Mucosa of descending colon (tissue), 3 donors: ENCODE results near the gene TRMT1. TPM values are rescaled to one million over a fixed set of nuclear protein-coding genes. Genes with fewer than 3 reads are reported as not detected.

Experiments
- ATAC-seq: fragments of 200-7000 bp; cut with Tn5 transposase; one replicate; pipeline ENCODE4 v1.9.1; 2020; ENCODE audit warnings: mild to moderate bottlenecking, moderate library complexity
- DNase-seq, 3 donors: peaks; one replicate each; pipeline ENCODE4 v3.0.0-alpha.2; 2020
- H3K36me3 ChIP-seq: fragments of 200-600 bp; one replicate; pipeline ENCODE4 v1.8.0; 2021; ENCODE audit warnings: low read depth, mild to moderate bottlenecking
- H3K4me1 ChIP-seq: fragments of 200-600 bp; one replicate; pipeline ENCODE4 v1.8.0; 2021; ENCODE audit warnings: low read depth, mild to moderate bottlenecking
- H3K4me3 ChIP-seq: fragments of 200-600 bp; one replicate; pipeline ENCODE4 v1.8.0; 2021; ENCODE audit warnings: mild to moderate bottlenecking
- H3K9me3 ChIP-seq: fragments of 200-600 bp; one replicate; pipeline ENCODE4 v1.8.0; 2021; ENCODE audit warnings: mild to moderate bottlenecking
- CTCF ChIP-seq: fragments of 200-600 bp; IDR thresholded peaks from one replicate; pipeline ENCODE4 v1.8.0; 2022; ENCODE audit warnings: antibody characterized with exemption, mild to moderate bottlenecking
- intact Hi-C, 2 donors: fragments of 100-400 bp; cut with DNase I in 1 of 2; cut with micrococcal nuclease in 1 of 2; formaldehyde crosslinking; loops; one replicate each; pipeline versions ENCODE4 v1.11.0 to v1.11.1; 2022; cut with DNase I, micrococcal nuclease
- total RNA-seq, 3 donors: library from RNA; stranded (reverse); fragmentation: NEBNext Ultra II Directional in 2 of 3; extraction: Animal tissue kit (Norgen Biotek cat#: 25700) in 2 of 3; gene quantifications; one replicate each; pipeline versions ENCODE4 v1.2.1 to v1.2.4, GENCODE V29; 2021 to 2023
- donor health status: DM: no; HTN: no; CAD: no; lungs with moderate emphysema.
- donor health status: DM: no; HTN: no; CAD: no.
- donor health status: DM: no; HTN: yes; CAD: no.

The TRMT1 gene
- total RNA-seq, 3 donors from 2014 or later, result 26.6 to 37.9 (median 30.0) TPM

- no peak for TF ChIP-seq CTCF
- intact Hi-C loops, result no loop called here
- H3K36me3 ChIP-seq, result no peaks in the 10 kb centered on the region
- peaks cover 13% of the 10 kb centered on the region for H3K4me1 ChIP-seq
- ATAC-seq (no peak), DNase-seq (no peak)
- no peak overlapping the region for H3K4me3 ChIP-seq
- no peaks in the 10 kb centered on the region for H3K9me3 ChIP-seq
Observed at GRCh38 chr19:13121551-13122274, 5.2 kb upstream of the TRMT1 start.

GRCh38 chr19:13120817-13121216, 4.3 kb upstream of the TRMT1 start:
- intact Hi-C loops, result no loop called here
- Histone ChIP-seq H3K9me3 (no peaks in the 10 kb centered on the region), H3K4me3 (no peak overlapping the region), H3K36me3 (no peaks in the 10 kb centered on the region), H3K4me1 (peaks cover 17% of the 10 kb centered on the region)
- DNase-seq (no peak), ATAC-seq (no peak)
- no peak for TF ChIP-seq CTCF

GRCh38 chr19:13120031-13120430, 3.5 kb upstream of the TRMT1 start:
- H3K9me3 ChIP-seq, result no peaks in the 10 kb centered on the region
- DNase-seq (no peak), ATAC-seq (no peak)
- H3K4me3 ChIP-seq, result no peak overlapping the region
- H3K36me3 ChIP-seq, result no peaks in the 10 kb centered on the region
- peaks cover 23% of the 10 kb centered on the region for H3K4me1 ChIP-seq
- TF ChIP-seq CTCF, result no peak
- intact Hi-C loops, result no loop called here

- ATAC-seq (no peak), DNase-seq (no peak)
- TF ChIP-seq CTCF, result no peak
- Histone ChIP-seq H3K4me3 (no peak overlapping the region), H3K9me3 (no peaks in the 10 kb centered on the region), H3K36me3 (no peaks in the 10 kb centered on the region), H3K4me1 (peaks cover 23% of the 10 kb centered on the region)
- intact Hi-C loops, result no loop called here
Observed at GRCh38 chr19:13119627-13120026, 3.1 kb upstream of the TRMT1 start.

GRCh38 chr19:13118424-13119193, 2.1 kb upstream of the TRMT1 start:
- DNase-seq (peak; percentile 62 to 88 (median 75)), ATAC-seq (peak; percentile 8)
- intact Hi-C loops, result no loop called here
- peaks cover 23% of the 10 kb centered on the region for H3K4me1 ChIP-seq
- H3K4me3 ChIP-seq, result peak overlapping the region; percentile 91
- no peak for TF ChIP-seq CTCF
- no peaks in the 10 kb centered on the region for H3K36me3 ChIP-seq
- no peaks in the 10 kb centered on the region for H3K9me3 ChIP-seq
